KMS-11 (cell line): Measurements from ENCODE around the gene PLEKHF1.

Experiments used
- H2AFZ ChIP-seq: fragments of 200-600 bp; sonication (generic); 2 replicates; pipeline ENCODE4 v1.6.1; 2016; ENCODE audit warnings: antibody characterized with exemption, mixed run types, low read depth
- H3K27ac ChIP-seq: fragments of 200-600 bp; sonication (generic); 2 replicates; pipeline ENCODE4 v1.6.1; 2016; ENCODE audit warnings: mild to moderate bottlenecking, mixed run types
- H3K27me3 ChIP-seq: fragments of 200-600 bp; sonication (generic); 2 replicates; pipeline ENCODE4 v1.6.1; 2017; ENCODE audit warnings: mild to moderate bottlenecking, low read depth, mixed run types, moderate library complexity; ENCODE audit not compliant: insufficient read depth
- H3K36me3 ChIP-seq: fragments of 200-600 bp; sonication (generic); 2 replicates; pipeline ENCODE4 v1.6.1; 2017; ENCODE audit warnings: mild to moderate bottlenecking, mixed run types; ENCODE audit not compliant: insufficient read depth
- H3K4me1 ChIP-seq: fragments of 200-600 bp; sonication (generic); 2 replicates; pipeline ENCODE4 v1.6.1; 2016; ENCODE audit warnings: mild to moderate bottlenecking, low read depth, mixed run types; ENCODE audit not compliant: poor library complexity, severe bottlenecking
- H3K4me2 ChIP-seq: fragments of 200-600 bp; sonication (generic); 2 replicates; pipeline ENCODE4 v1.7.0; 2016; ENCODE audit warnings: mild to moderate bottlenecking, mixed run types
- H3K4me3 ChIP-seq: fragments of 200-600 bp; sonication (generic); IDR thresholded peaks from 2 replicates; pipeline ENCODE4 v1.6.1; 2017; ENCODE audit warnings: low read depth, low read length, mixed read lengths; ENCODE audit not compliant: insufficient read depth
- H3K79me2 ChIP-seq: fragments of 200-600 bp; sonication (generic); 2 replicates; pipeline ENCODE4 v1.6.1; 2016; ENCODE audit warnings: low read depth, mixed run types; ENCODE audit not compliant: insufficient read depth
- H3K9ac ChIP-seq: fragments of 200-600 bp; sonication (generic); 2 replicates; pipeline ENCODE4 v1.6.1; 2016; ENCODE audit warnings: mild to moderate bottlenecking, mixed run types
- H4K20me1 ChIP-seq: fragments of 200-600 bp; sonication (generic); 2 replicates; pipeline ENCODE4 v1.6.1; 2016; ENCODE audit warnings: mild to moderate bottlenecking, mixed run types; ENCODE audit not compliant: insufficient read depth
- TF ChIP-seq, protein P1 (sequence below): fragments of 200-600 bp; sonication (generic); conservative IDR thresholded peaks from 2 replicates; pipeline ENCODE4 v1.6.1; 2017; ENCODE audit warnings: low read depth, mild to moderate bottlenecking, antibody characterized with exemption, low read length, moderate library complexity, mixed read lengths

PLEKHF1 gene

DNA sequence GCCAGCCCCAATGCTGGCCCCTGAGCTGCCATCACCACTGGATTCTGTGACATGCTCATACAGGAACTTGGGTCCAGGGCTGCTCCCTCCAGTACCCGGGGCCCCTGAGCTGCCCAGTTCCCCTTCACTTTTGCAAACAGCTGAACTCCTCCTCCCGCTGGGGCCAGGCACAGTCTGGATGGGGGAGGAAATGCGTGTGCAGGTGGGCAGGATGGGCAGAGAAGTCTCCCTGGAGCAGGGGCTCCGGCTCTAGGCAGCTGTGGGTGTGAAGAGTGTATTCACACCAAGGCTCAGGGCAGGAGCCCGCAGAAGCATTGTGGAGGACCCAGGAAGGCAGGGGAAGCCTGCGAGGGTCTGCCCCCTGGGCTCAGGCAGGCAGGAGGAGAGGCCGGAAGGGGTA lies 46.8 kb upstream of the PLEKHF1 start:
- Histone ChIP-seq H3K79me2 (no peaks in the 10 kb centered on the region), H3K4me2 (no peak overlapping the region), H3K4me3 (no peak overlapping the region), H3K27me3 (no peaks in the 10 kb centered on the region), H3K36me3 (0 out of 2 replicates have a peak, but pooled peaks cover 4% of the 10 kb centered on the region), H2AFZ (no peak overlapping the region), H3K4me1 (no peaks in the 10 kb centered on the region), H3K27ac (no peak overlapping the region), H3K9ac (no peak overlapping the region), H4K20me1 (no peaks in the 10 kb centered on the region)
- TF ChIP-seq, protein P1, sequence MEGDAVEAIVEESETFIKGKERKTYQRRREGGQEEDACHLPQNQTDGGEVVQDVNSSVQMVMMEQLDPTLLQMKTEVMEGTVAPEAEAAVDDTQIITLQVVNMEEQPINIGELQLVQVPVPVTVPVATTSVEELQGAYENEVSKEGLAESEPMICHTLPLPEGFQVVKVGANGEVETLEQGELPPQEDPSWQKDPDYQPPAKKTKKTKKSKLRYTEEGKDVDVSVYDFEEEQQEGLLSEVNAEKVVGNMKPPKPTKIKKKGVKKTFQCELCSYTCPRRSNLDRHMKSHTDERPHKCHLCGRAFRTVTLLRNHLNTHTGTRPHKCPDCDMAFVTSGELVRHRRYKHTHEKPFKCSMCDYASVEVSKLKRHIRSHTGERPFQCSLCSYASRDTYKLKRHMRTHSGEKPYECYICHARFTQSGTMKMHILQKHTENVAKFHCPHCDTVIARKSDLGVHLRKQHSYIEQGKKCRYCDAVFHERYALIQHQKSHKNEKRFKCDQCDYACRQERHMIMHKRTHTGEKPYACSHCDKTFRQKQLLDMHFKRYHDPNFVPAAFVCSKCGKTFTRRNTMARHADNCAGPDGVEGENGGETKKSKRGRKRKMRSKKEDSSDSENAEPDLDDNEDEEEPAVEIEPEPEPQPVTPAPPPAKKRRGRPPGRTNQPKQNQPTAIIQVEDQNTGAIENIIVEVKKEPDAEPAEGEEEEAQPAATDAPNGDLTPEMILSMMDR: no peak

DNA sequence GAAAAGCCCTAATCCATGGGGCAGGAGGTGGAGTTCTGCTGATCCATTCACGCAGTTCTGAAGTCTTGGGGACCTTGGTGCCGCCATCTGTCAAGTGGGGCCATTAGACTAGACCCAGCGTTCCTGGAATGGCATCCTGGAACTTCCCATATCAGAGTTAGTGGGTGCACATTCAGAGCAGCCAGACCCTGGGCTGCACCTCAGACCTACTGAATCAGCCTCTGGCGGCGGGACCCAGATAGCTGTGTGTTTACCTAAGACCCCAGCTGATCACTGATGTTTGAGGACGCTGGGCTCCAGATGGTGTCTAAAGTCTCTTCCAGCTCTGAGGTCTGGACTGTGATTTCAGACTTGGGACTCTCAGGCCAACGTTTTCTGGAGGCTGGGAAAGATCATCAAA lies 46.4 kb upstream of the PLEKHF1 start:
- TF ChIP-seq, protein P1: no peak
- Histone ChIP-seq H3K27ac (no peak overlapping the region), H3K27me3 (no peaks in the 10 kb centered on the region), H3K4me2 (no peak overlapping the region), H3K36me3 (0 out of 2 replicates have a peak, but pooled peaks cover 4% of the 10 kb centered on the region), H3K4me1 (no peaks in the 10 kb centered on the region), H4K20me1 (no peaks in the 10 kb centered on the region), H3K4me3 (no peak overlapping the region), H3K9ac (no peak overlapping the region), H2AFZ (no peak overlapping the region), H3K79me2 (no peaks in the 10 kb centered on the region)

GRCh38 chr19:29620931-29621351 lies 44.3 kb upstream of the PLEKHF1 start:
- Histone ChIP-seq H3K4me3 (no peak overlapping the region), H3K27ac (no peak overlapping the region), H4K20me1 (no peaks in the 10 kb centered on the region), H3K79me2 (no peaks in the 10 kb centered on the region), H2AFZ (no peak overlapping the region), H3K4me1 (no peaks in the 10 kb centered on the region), H3K9ac (no peak overlapping the region), H3K27me3 (no peaks in the 10 kb centered on the region), H3K4me2 (no peak overlapping the region), H3K36me3 (no peaks in the 10 kb centered on the region)
- TF ChIP-seq, protein P1: no peak

DNA sequence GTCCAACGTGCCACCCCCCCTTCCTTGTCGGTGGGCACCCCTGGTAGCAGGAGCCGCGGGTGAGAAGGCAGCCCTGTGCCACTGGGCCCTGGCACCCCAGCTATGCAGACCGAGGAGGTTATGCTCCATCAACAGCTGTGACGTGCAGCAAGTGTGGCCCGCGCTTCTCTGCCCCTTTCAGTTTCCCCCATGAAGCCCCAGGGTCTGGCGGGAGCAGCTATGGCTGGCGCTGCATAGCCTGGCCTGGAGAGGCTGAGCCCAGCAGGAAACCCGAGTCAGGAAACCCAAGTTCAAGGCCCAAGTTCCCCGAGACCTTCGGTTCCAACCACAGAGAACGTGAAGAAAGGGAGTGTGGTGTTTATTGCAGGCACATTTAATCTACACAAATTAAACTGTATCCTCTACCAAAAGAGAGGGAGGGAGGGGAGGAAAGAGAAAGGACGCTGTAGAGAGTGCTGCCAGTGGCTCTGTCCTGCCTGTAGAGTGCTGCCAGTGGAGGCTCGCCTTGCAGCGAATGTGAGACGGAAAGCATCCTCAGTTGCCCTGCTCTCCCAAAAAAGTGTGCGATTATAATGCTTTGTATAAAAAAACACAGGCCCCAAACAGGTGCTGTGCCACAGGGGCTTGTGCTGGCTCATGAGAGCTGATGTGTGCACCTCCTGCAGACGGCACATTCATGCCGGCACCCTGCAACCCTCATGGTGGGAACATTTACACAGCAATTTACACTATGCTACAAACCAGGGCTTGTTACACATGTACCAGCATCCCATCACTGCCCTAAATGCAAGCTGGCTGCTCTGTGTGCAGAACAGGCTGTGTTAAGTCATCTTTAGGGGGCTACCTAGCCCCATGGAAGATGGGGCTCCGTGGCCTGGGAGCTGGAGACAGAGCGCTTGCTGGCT lies 42.8 kb upstream of the PLEKHF1 start:
- Histone ChIP-seq H3K4me3 (no peak overlapping the region), H2AFZ (no peak overlapping the region)

More for the DNA sequence above, 42.8 kb upstream of the PLEKHF1 start:
- TF ChIP-seq, protein P1: no peak
- H3K4me1 ChIP-seq: no peaks in the 10 kb centered on the region
- H3K9ac ChIP-seq: no peak overlapping the region
- H4K20me1 ChIP-seq: no peaks in the 10 kb centered on the region
- H3K36me3 ChIP-seq: no peaks in the 10 kb centered on the region
- no peaks in the 10 kb centered on the region for H3K79me2 ChIP-seq
- H3K4me2 ChIP-seq: no peak overlapping the region
- no peak overlapping the region for H3K27ac ChIP-seq
- H3K27me3 ChIP-seq: no peaks in the 10 kb centered on the region
